HG03460 (cell line): Measurements from ENCODE around the gene PTCD1.

Experiments
- ATAC-seq: cut with Tn5 transposase; IDR thresholded peaks from one replicate; pipeline ENCODE4 v1.9.1; 2021; ENCODE audit not compliant: unreplicated experiment

Gene PTCD1

DNA sequence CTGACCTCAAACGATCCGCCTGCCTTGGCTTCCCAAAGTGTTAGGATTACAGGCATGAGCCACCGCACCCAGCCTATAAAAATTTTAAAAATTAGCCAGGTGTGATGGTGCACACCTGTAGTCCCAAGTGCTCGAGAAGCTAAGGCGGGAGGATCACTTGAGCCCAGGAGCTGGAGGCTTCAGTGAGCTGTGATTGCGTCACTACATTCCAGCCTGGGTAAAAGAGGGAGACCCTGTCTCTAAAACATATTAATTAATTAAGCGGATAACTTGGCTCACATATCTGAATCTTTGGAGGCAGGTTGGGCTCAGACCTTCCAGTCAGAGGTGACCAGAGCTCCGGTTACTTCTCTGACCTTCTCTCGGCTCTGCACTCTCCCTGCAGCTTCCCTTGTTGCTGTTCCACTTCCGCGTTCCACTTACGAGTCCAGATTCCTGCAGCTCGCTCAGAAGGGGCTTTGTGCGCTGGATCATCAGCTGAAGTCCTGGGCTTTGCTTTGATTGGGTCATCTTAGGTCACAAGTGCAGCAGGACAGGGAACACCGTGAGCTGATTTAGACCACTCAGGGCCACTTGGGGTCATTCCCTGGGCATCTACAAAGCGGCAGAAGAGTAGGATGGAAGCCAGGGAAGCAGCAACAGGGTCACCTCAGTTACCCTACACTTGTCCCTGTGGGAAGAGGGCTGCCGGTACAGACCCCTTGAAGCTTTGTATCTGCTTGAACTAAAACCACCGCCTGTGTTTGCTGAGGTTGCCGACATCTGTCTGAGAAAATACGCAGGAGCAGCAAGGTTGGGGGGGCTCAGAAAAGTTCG is 66.1 kb downstream of the PTCD1 start:
- ATAC-seq, result no peak

DNA sequence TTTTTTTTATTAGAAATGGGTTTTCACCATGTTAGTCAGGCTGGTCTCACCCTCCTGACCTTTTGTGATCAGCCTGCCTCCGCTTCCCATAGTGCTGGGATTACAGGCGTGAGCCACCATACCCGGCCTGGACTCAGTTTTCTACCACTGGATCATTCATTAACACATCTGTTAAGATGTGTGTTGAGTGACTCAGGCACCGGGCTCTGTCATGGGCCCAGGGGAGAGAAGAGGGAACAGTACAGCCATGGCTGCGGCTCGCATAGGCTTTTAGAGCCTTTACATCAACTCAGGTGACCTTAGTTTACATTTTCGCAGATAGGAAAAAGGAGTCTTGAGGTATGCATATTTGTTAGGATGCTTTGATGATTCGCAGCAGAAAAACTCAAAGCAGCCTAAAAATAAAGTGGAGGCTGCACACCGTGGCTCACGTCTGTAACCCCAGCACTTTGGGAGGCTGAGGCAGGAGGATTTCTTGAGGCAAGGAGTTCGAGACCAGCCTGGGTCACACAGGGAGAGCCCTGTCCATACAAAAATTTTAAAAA is 67.2 kb downstream of the PTCD1 start:
- ATAC-seq, result no peak

DNA sequence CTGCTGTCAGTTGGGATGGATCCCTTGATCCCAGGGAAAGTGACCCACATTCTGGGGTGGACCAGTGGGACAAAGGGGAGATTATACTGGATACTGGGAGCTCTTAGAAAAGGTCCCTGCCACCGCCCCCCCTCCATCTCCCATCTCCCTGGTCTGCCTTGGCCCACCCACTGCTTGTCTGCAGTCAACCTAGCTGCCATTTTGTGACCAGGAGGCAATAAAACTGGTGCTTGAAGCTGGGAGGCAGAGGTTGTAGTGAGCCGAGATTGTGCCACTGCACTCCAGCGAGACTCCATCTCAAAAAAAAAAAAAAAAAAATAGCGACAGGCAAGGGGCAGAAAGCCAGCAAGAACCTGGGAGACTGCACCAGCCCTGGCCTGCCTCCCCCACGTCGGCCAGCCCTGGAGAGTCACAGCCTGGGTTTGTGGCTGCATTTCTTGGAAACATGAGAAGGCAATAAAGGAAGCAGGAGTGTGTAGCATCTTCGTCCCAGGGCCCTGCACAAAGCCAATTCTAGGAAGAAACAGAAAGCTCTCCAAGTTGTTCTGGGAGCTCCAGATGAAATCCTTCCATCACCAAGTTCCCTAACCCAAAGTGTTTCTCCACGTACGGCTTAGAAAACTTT is 68.7 kb downstream of the PTCD1 start:
- no peak for ATAC-seq

DNA sequence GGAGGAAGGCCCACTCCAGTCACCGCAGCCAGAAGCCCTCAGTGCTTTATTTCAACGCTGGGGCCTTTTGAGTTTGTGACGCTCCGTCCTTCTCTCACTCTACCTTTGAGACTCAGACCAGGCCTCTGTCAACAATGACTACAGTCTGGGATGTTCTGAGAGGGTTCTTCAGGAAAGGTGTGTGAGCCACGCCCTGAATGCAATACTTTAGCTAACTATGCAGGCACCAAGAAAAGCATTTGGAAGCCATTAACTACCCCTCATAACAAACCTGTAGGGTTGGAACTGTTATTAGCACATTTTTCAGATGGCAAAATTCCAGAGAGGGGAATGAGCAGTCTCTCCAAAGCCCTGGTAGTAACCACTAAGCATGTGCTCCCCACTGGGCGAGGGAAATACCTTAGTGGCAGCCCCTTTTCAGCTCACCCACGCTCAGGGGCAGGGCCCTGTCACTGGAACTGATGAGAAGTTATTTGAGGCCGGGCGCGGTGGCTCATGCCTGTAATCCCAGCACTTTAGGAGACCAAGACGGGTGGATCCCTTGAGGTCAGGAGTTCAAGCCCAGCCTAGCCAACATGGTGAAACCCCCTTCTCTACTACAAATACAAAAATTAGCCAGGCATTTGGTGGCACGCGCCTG is 69.7 kb downstream of the PTCD1 start:
- ATAC-seq, result no peak
